Daoy (cell line): ENCODE measurements around the gene SYDE2. TPM values are rescaled to one million over a fixed set of nuclear protein-coding genes. Genes with fewer than 3 reads are reported as not detected.
"Not testable (repeated sequence)": the region's sequence is repeated elsewhere in the genome, so short reads cannot be mapped to it uniquely, and the experiment has no call there.

Source experiments
- DNase-seq: peaks from one replicate; pipeline ENCODE4 v3.0.0-alpha.2; 2015; ENCODE audit warnings: low read depth
- total RNA-seq: library from RNA; depleted of rRNA; stranded (reverse); fragments of >200 nt; shearing (Covaris generic); gene quantifications from 2 replicates; pipeline ENCODE4 v1.2.3, GENCODE V29; 2014

SYDE2 gene
- total RNA-seq, 1 experiment from 2014 or later, result 6.5 TPM

GRCh38 chr1:85214654-85215053 lies 13.8 kb upstream of the SYDE2 start:
- DNase-seq, result no peak

- DNase-seq, result no peak
Measured at GRCh38 chr1:85208488-85208887, 7.7 kb upstream of the SYDE2 start.

DNA sequence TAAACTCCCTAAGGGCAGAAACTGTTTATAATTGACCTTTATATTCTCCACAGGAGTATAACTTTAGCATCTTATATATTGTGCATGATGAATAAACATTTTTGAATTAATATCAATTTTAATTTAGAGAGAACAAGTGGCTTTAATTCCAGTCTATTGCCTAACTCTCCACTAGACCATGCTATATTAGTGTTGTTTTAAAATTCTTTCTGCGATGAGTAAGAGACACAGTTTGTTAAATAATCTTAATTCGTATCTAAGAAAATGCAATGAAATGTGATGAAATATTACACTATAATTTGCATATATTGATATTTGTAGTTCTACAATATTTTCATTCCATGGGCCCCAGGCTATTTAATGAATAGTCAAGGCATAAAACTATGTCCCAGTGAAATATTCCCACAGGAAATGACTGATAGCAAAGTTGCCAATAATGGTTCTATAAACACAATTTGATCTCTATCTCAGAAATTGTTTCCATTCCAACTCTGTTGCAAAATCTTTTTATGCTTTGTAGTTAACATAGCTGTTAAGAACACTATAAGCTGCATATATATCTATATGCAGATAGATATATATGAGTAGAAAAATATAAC lies 2.9 kb upstream of the SYDE2 start:
- no peak for DNase-seq

- DNase-seq, result no peak
Measured at GRCh38 chr1:85202864-85203255, 2.0 kb upstream of the SYDE2 start.

DNA sequence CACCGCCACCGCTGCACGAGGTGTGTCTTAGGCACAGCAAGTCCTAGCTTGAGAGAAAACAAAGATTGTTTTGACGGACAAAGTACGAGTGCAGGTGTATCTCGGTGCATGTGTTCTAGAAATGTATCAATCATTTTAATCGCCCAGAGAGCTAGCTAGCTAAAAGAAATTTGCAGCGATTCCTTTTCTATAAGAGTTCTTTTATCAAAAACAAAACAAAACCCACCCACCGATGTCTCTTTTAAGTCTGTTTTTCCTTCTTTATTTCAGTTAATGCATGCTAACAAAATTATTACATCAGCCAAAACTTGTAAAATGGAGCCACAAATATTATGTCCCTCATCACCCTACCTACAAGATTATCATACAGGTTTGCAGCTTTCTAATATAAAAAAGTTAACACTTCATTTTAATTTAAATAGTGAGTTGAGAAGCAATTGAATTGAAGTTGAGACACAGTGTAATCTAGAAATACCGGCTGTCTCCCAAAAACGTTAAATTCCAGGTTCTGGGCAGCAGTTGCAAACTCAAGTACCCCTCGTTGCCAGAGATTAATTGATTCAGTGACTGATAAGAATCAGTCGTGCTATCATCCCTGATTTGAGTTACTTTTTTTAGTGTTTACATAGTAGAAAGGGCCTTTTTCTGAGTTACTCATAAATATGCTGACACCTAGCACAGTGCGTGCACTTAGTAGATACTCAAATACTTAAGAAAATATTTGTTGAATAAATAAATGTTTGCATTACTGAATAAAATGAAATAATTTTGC lies 1.5 kb upstream of the SYDE2 start:
- no peak for DNase-seq

- DNase-seq, result peak; percentile 89
Measured at GRCh38 chr1:85201340-85202091, 700 bp upstream of the SYDE2 start.

DNA sequence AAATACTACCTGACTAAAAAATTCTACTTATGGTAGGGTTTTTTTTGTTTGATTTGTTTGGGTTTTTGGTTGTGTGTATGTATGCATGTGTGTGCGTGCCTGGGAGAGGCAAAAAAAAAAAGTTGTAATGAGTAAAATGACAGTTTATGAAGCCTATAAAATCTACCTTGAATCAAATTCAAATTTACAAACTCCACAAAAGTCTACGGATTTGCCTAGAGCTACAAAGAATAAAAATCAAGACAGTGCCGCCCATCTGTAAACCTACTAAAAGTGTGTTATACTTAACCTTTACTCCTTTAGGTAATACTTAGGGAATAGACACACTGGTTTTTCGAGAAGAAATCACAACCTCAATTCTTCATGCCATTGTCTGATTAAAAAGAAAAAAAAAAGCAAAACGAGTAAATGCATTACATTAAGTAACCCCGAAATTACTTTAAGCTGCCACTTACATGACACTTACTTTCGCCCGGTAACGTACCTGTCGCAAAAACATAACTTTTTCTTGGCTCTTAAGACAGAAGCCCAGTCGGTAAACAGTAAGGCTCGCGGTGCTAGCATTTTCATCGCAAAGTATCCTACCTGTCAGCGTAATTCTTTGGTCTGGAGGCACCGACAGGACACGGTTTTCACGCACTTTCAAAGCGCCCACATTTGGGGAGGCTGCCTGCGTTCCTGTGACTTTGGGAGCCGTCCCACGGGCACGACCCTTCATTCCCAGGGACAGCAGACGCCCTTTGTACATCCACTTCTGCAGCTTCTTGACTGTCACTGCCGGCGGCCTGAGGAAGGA lies 951 bp downstream of the SYDE2 start:
- DNase-seq, result no peak

GRCh38 chr1:85198864-85199263 lies 2.0 kb downstream of the SYDE2 start:
- DNase-seq, result no peak

- no peak for DNase-seq
Measured at GRCh38 chr1:85196358-85196757, 4.5 kb downstream of the SYDE2 start.

DNA sequence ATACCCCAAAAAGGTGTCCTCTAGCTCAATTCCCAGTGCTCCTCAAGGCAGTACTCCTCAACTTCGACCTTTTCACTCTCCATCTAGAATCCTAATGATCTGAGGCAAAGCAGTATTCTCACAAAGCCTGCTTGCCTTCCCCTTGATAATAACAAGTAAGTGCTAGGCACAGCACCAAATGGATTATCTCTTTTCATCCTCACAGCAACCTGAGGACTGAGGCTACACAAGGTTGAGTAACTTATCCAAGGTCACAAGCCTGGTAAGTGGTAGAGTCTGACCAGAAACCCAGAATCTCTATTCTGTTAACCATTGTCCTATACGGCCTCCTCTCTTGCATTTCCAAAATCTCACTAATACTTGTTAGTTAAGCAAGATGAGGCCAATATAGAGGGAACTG lies 5.1 kb downstream of the SYDE2 start:
- DNase-seq, result no peak

DNA sequence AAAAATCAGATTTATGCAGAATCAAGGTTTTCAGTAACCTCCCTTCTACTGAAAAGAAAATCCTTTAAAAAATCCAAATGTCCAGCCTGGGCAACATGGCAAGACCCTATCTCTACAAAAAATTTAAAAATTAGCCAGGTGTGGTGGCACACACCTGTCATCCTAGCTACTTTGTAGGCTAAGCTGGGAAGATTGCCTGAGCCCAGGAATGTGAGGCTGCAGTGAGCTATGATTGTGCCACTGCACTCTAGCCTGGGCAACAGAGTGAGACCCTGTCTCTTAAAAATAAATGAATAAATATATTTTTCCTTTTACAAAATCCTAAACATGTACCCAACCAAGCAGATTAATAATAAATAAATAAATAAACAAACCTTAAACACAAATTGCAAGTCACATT lies 8.7 kb downstream of the SYDE2 start:
- not testable (repeated sequence) for DNase-seq

GRCh38 chr1:85189120-85189519 lies 11.7 kb downstream of the SYDE2 start:
- no peak for DNase-seq

DNA sequence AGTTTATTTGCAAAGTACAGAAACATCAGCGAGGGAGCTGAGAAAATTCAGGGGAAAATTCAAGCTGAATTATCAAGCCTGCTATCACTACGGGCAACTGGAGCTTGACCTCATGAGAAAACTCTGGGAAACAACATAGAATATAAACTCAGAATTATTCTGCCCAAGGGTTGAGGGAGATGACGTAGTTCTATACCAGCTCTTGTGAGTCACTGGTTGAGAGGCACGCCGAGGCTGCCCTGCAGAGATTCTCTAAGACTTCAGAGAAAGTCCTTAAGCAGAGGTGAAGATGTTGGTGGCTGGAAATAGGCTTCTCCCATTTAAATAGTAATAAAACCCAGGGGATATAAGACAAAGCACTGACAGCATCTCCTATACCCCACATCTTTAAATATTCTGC lies 12.3 kb downstream of the SYDE2 start:
- DNase-seq, result no peak

DNA sequence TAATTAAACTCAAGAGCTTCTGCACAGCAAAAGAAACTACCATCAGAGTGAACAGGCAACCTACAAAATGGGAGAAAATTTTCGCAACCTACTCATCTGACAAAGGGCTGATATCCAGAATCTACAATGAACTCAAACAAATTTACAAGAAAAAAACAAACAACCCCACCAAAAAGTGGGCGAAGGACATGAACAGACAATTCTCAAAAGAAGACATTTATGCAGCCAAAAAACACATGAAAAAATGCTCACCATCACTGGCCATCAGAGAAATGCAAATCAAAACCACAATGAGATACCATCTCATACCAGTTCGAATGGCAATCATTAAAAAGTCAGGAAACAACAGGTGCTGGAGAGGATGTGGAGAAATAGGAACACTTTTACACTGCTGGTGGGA lies 13.8 kb downstream of the SYDE2 start:
- not testable (repeated sequence) for DNase-seq

- DNase-seq, result no peak
Measured at GRCh38 chr1:85184245-85184644, 16.6 kb downstream of the SYDE2 start.

DNA sequence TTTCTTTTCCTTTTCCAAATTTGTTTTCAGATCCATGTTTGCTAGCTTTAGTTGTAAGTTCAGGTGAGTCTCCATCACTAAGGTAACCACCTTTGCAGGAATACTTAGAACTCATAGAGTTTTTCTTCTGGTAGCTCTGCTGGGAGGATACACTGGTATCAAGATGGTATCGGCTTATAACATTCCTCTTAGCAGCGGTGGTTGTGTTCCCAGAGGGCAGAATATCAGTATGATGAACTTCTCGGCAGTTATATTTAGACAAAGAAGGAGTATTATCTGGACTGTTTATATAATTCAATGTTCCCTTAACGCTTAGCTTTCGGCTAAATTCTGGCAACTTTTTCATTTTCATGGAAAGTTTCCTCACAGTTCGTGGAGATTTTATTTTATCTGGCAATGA lies 18.1 kb downstream of the SYDE2 start:
- no peak for DNase-seq

- DNase-seq, result no peak
Measured at GRCh38 chr1:85180869-85181268, 19.9 kb downstream of the SYDE2 start.

DNA sequence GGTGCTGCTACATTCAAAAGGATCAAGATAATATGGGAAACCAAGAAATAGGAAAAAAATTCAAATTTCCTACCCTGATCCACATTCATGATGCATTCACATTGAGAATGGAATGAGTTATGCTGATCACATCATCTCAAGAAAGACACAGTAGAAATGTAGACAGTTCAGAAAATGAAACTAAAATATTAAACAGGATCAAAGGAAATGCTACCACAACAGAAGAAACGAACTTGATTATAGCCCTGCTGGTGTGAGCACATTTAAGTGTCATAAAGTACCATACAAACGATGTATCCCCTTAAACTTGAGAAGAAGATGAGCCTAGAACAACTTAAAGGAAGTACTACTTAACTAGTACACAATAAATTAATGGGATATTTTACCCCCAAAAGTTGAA lies 21.3 kb downstream of the SYDE2 start:
- DNase-seq, result no peak

DNA sequence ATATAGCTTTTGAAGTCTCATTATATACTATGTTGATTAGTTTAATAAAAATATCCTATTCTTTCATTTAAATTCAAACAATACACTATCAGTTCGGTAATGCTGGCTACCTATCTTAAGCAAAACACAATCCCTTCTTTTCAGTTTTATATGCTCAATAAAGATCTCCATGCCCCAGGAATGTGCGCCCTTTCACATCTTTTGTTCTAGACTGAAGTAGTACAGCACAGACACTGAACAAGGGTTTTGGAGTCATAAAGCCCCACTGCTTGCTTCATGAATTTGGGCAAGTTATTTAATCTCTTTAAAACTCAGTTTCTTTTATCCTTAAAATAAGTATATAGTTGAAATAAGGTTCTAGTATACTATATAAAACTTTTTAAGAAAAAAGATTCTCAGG lies 22.4 kb downstream of the SYDE2 start:
- DNase-seq, result no peak

GRCh38 chr1:85174503-85174902 lies 26.3 kb downstream of the SYDE2 start:
- DNase-seq, result no peak

DNA sequence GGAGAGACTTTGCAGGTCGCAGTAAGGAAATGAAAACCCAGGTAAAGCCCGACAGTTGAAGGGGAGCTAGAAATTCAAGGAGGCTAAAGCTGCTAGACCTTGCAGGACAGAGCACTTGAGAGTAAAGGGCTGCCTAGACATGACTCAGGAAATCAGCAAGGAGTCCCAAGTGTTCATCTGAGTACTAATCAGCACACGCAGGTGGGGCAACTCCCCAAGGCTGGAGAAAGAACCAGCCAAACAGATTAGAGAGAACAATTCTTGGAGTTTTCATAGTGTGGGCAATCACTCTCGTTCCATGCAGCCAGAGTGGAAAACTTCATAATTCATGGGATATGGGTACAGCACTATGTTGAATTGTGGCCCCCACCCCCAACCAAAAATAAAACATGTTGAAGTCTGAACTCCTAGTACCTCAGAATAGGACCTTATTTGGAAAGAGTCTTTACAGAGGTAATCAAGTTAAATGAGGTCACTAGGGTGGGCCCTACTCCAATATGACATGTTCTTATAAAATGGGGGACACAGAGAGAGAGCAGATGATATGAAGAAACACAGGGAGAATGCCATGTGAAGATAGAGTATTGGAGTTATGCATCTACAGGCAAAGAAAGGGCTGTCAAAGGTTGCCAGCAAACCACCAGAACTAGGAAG lies 28.0 kb downstream of the SYDE2 start:
- DNase-seq, result no peak

- DNase-seq, result no peak
Measured at GRCh38 chr1:85171721-85172120, 29.1 kb downstream of the SYDE2 start.
